Naive B cell (primary cell): ENCODE data around the gene ARHGEF10L. TPM values are rescaled to one million over a fixed set of nuclear protein-coding genes. Genes with fewer than 3 reads are reported as not detected.
"Not testable (repeated sequence)": the region's sequence is repeated elsewhere in the genome, so short reads cannot be mapped to it uniquely, and the experiment has no call there.

Source experiments
- ATAC-seq, 2 donors: fragments of 150-1000 bp; cut with Tn5 transposase; 2 replicates each; pipeline ENCODE4 v1.10.0; 2021; ENCODE audit warnings: low read depth in 2 of 2, mild to moderate bottlenecking in 2 of 2, moderate library complexity in 2 of 2
- DNase-seq: peaks from one replicate; pipeline ENCODE4 v3.0.0; 2022
- H3K27ac Mint-ChIP-seq, 6 donors: one replicate each; pipeline ENCODE4 v1.8.0; 2020 to 2022; ENCODE audit warnings: mild to moderate bottlenecking in 6 of 6, mixed read lengths in 6 of 6, moderate library complexity in 5 of 6, inconsistent platforms in 2 of 6
- H3K27me3 Mint-ChIP-seq, 3 donors: one replicate each; pipeline ENCODE4 v1.8.0; 2021 to 2022; ENCODE audit warnings: mixed read lengths in 3 of 3, mild to moderate bottlenecking in 1 of 3
- H3K36me3 Mint-ChIP-seq, 2 donors: one replicate each; pipeline ENCODE4 v1.8.0; 2020 to 2022; ENCODE audit warnings: mixed read lengths in 2 of 2, inconsistent platforms in 1 of 2, mild to moderate bottlenecking in 1 of 2
- H3K4me1 Mint-ChIP-seq, 3 donors: one replicate each; pipeline ENCODE4 v1.8.0; 2020 to 2022; ENCODE audit warnings: mixed read lengths in 3 of 3, inconsistent platforms in 1 of 3, mild to moderate bottlenecking in 1 of 3, moderate library complexity in 1 of 3
- H3K4me3 Mint-ChIP-seq, 8 donors: one replicate each; pipeline ENCODE4 v1.8.0; 2020 to 2022; ENCODE audit warnings: mild to moderate bottlenecking in 8 of 8, mixed read lengths in 8 of 8, moderate library complexity in 8 of 8, inconsistent platforms in 2 of 8
- H3K9me3 Mint-ChIP-seq, 7 donors: one replicate each; pipeline ENCODE4 v1.8.0; 2020 to 2022; ENCODE audit warnings: mixed read lengths in 7 of 7, mild to moderate bottlenecking in 5 of 7, inconsistent platforms in 2 of 7, moderate library complexity in 1 of 7
- polyA plus RNA-seq, 6 donors: library from polyadenylated mRNA; unstranded; fragments of 300-500 nt; fragmentation: Illumina TruSeq; gene quantifications; one replicate each; pipeline ENCODE4 v1.2.3, GENCODE V29; 2021; ENCODE audit warnings: low read depth in 6 of 6

ARHGEF10L gene
- polyA plus RNA-seq, 6 donors from 2014 or later = 0.13 to 0.29 (median 0.28) TPM; not detected in 3

DNA sequence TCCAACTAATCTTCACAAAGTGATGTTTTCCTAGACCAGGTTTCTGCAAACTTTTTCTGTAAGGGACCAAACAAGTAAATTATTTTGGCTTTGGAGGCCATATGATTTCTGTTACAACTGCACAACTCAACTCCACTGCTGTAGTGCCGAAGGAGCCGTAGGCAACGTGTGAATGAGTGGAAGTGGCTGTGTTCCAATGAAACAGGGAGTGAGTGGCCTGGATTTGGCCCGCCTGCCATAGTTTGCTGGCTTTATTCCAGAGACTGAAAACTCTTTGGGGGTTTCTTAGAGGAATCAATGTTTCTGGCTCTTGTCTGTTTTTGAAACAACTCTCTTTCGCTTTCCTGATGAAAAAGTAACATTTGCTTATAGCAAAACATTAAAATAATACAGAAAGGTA lies 203.1 kb downstream of the ARHGEF10L start:
- Mint-ChIP-seq H3K4me3 (no peak overlapping the region), H3K27ac (no peak overlapping the region), H3K9me3 (peaks cover 0 to 2% (median 0%) of the 10 kb centered on the region in 7 donors), H3K27me3 (peaks cover 0 to 23% (median 19%) of the 10 kb centered on the region in 3 donors), H3K4me1 (no peaks in the 10 kb centered on the region), H3K36me3 (no peaks in the 10 kb centered on the region)
- no peak for DNase-seq
- ATAC-seq = no peak

- ATAC-seq = no peak
- Mint-ChIP-seq H3K4me3 (no peak overlapping the region), H3K9me3 (peaks cover 0 to 2% (median 0%) of the 10 kb centered on the region in 7 donors)
These were observed 203.6 kb downstream of the ARHGEF10L start for GRCh38 chr1:17743008-17743647.

GRCh38 chr1:17743925-17744324 lies 204.4 kb downstream of the ARHGEF10L start:
- H3K36me3 Mint-ChIP-seq = no peaks in the 10 kb centered on the region
- DNase-seq (no peak), ATAC-seq (no peak)
- no peak overlapping the region for H3K4me3 Mint-ChIP-seq
- no peaks in the 10 kb centered on the region for H3K4me1 Mint-ChIP-seq
- H3K9me3 Mint-ChIP-seq = peaks cover 0 to 4% (median 0%) of the 10 kb centered on the region in 7 donors
- H3K27me3 Mint-ChIP-seq = peaks cover 0 to 23% (median 19%) of the 10 kb centered on the region in 3 donors
- H3K27ac Mint-ChIP-seq = no peak overlapping the region

More at GRCh38 chr1:17743008-17743647, 203.6 kb downstream of the ARHGEF10L start:
- Mint-ChIP-seq H3K4me1 (no peaks in the 10 kb centered on the region), H3K27ac (no peak overlapping the region), H3K27me3 (peaks cover 0 to 23% (median 19%) of the 10 kb centered on the region in 3 donors), H3K36me3 (no peaks in the 10 kb centered on the region)
- no peak for DNase-seq

- ATAC-seq = no peak
- H3K27ac Mint-ChIP-seq = no peak overlapping the region
- H3K27me3 Mint-ChIP-seq = peaks cover 0 to 23% (median 19%) of the 10 kb centered on the region in 3 donors
- no peak for DNase-seq
- no peak overlapping the region for H3K4me3 Mint-ChIP-seq
- H3K4me1 Mint-ChIP-seq = no peaks in the 10 kb centered on the region
- peaks cover 0 to 4% (median 0%) of the 10 kb centered on the region in 7 donors for H3K9me3 Mint-ChIP-seq
- H3K36me3 Mint-ChIP-seq = no peaks in the 10 kb centered on the region
These were observed 205.4 kb downstream of the ARHGEF10L start for GRCh38 chr1:17744666-17745478.

DNA sequence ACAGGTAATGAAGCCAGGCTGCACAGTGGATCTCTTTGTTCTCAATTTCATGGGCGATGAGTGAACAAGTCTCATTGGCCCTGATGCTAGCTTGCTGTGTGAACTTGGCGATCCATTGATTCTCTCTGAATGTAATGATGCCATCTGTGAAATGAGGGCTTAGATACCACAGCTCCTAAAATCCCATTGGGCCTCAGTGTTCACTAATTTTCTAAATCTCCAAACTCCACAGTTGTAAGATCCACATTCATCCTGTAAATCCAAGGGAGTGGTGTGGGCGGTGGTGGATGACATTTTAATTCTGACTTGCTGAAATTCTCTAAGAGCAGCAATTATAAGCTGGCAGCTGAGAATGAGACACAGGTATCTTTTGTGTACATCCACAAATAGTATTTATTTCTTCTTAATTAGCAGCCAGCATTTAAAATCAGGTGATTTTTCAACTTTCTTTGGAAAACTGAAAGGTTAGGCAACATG lies 206.0 kb downstream of the ARHGEF10L start:
- DNase-seq = no peak
- H3K9me3 Mint-ChIP-seq = peaks cover 0 to 4% (median 0%) of the 10 kb centered on the region in 7 donors
- H3K4me3 Mint-ChIP-seq = no peak overlapping the region
- H3K4me1 Mint-ChIP-seq = no peaks in the 10 kb centered on the region
- no peak for ATAC-seq
- no peaks in the 10 kb centered on the region for H3K36me3 Mint-ChIP-seq
- H3K27me3 Mint-ChIP-seq = peaks cover 0 to 21% (median 14%) of the 10 kb centered on the region in 3 donors
- H3K27ac Mint-ChIP-seq = no peak overlapping the region

- not testable (repeated sequence) for H3K4me1 Mint-ChIP-seq, ATAC-seq, H3K9me3 Mint-ChIP-seq, DNase-seq, H3K27ac Mint-ChIP-seq, H3K4me3 Mint-ChIP-seq, H3K36me3 Mint-ChIP-seq
- H3K27me3 Mint-ChIP-seq = peaks cover 0 to 13% (median 6%) of the 10 kb centered on the region in 3 donors
These were observed 206.8 kb downstream of the ARHGEF10L start for GRCh38 chr1:17746281-17746680.

DNA sequence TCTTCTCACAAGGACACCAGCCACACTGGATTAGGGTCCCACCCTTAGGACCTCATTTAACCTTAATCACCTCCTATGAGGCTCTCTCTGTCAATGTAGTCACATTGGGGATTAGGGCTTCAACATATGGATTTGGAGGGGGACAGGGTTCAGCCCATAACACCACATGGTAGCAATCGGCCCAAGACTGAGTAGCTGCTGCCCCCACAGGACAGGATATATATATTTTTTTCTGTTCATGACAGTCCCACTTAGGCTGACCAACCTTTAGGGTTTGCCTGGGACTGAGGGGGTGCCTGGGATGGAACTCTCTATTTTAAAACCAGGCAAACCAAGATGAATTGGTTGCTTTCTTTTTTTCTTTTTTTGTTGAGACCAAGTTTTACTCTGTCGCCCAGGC lies 207.4 kb downstream of the ARHGEF10L start:
- H3K4me1 Mint-ChIP-seq = no peaks in the 10 kb centered on the region
- no peak for ATAC-seq
- H3K27ac Mint-ChIP-seq = no peak overlapping the region
- peaks cover 0 to 4% (median under 1%) of the 10 kb centered on the region in 7 donors for H3K9me3 Mint-ChIP-seq
- DNase-seq = no peak
- no peaks in the 10 kb centered on the region for H3K36me3 Mint-ChIP-seq
- peaks cover 0 to 6% (median 1%) of the 10 kb centered on the region in 3 donors for H3K27me3 Mint-ChIP-seq
- no peak overlapping the region for H3K4me3 Mint-ChIP-seq

Other genes starting within 250 kb of the ARHGEF10L start
- gene PADI4, start 231.5 kb upstream of the ARHGEF10L start, polyA plus RNA-seq = 1 to 10 TPM; 1.0 to 4.7 (median 1.9) TPM
- not detected for gene PADI6, start 167.5 kb upstream of the ARHGEF10L start, polyA plus RNA-seq
- gene RCC2, start 100.0 kb upstream of the ARHGEF10L start, polyA plus RNA-seq = 10 to 100 TPM; 15.3 to 43.0 (median 24.2) TPM
- gene ACTL8, start 215.6 kb downstream of the ARHGEF10L start, polyA plus RNA-seq = not detected